HepG2 (cell line): ENCODE data around the gene HTRA1. TPM values are rescaled to one million over a fixed set of nuclear protein-coding genes. Genes with fewer than 3 reads are reported as not detected.

Experiments used
- ATAC-seq: fragments of 200-7000 bp; cut with Tn5 transposase; 3 replicates; pipeline ENCODE4 v1.9.1; 2020; ENCODE audit warnings: mild to moderate bottlenecking, moderate library complexity
- BruUV-seq: library from RNA; stranded (reverse); fragments of 400-500 nt; replicated peaks from 2 replicates; lab custom pipeline; 2021; lab: Mats Ljungman, UMichigan
- CTCF ChIA-PET: fragments of 300-600 bp; formaldehyde crosslinking; extraction: SDS; loops from one replicate; lab custom pipeline; 2021; ENCODE audit warnings: low total read pairs, inconsistent platforms, low intra/inter-chr PET ratio; lab: Yijun Ruan, JAX
- POLR2A ChIA-PET: fragments of 350-600 bp; sonication (Branson Sonifier 250); formaldehyde crosslinking; loops from one replicate; lab custom pipeline; 2020; ENCODE audit warnings: antibody characterized with exemption, inconsistent platforms; lab: Yijun Ruan, JAX
- DNase-seq: peaks from one replicate; pipeline ENCODE4 v3.0.0-alpha.2; 2015; ENCODE audit warnings: low spot score
- FAIRE-seq: peaks from 3 replicates; lab custom pipeline; 2011; peaks lifted over from hg19 to GRCh38; lab: Jason Lieb, UNC
- H2AFZ ChIP-seq: one replicate; pipeline ENCODE4 v1.6.1; 2011; ENCODE audit warnings: low read length, inconsistent platforms
- H3K27ac ChIP-seq: fragments of 300-600 bp; 3 replicates; pipeline ENCODE4 v1.8.0; 2011; ENCODE audit warnings: mixed run types, mild to moderate bottlenecking, mixed read lengths, low read length, inconsistent platforms; ENCODE audit not compliant: insufficient read depth; ENCODE audit errors: extremely low read length
- H3K27me3 ChIP-seq, 2 experiments: fragments of 200-600 bp in 1 of 2; 2 replicates in 1 of 2; 3 replicates in 1 of 2; pipeline versions ENCODE4 v1.6.0 to v1.8.0; 2011; ENCODE audit warnings: low read length in 2 of 2, mild to moderate bottlenecking in 2 of 2, moderate library complexity in 2 of 2, inconsistent platforms in 1 of 2; ENCODE audit not compliant: insufficient read depth in 2 of 2, control insufficient read depth in 1 of 2
- H3K36me3 ChIP-seq, 2 experiments: fragments of 200-600 bp in 1 of 2; replicated peaks in 1 of 2; 2 replicates in 1 of 2; 3 replicates in 1 of 2; pipeline versions ENCODE4 v1.5.1 to v1.8.0; 2011; ENCODE audit warnings: low read length in 2 of 2, inconsistent platforms in 1 of 2; ENCODE audit not compliant: insufficient read depth in 2 of 2, control insufficient read depth in 1 of 2
- H3K4me1 ChIP-seq: 2 replicates; pipeline ENCODE4 v1.5.1; 2012; ENCODE audit warnings: low read length, inconsistent platforms; ENCODE audit not compliant: insufficient read depth
- H3K4me2 ChIP-seq: 2 replicates; pipeline ENCODE4 v1.6.0; 2011; ENCODE audit warnings: low read depth, low read length, inconsistent platforms
- H3K4me3 ChIP-seq, 3 experiments: fragments of 200-600 bp in 1 of 3; sonication (generic), shearing (Covaris generic) in 1 of 3; replicated peaks in 1 of 3; 2 replicates each; pipeline ENCODE4 v1.5.1; 2011 to 2016; ENCODE audit warnings: low read length in 3 of 3, inconsistent platforms in 2 of 3, low read depth in 2 of 3, mild to moderate bottlenecking in 2 of 3, control low read depth in 1 of 3, mixed read lengths in 1 of 3; ENCODE audit not compliant: insufficient read depth in 1 of 3
- H3K79me2 ChIP-seq: one replicate; pipeline ENCODE4 v1.6.1; 2011; ENCODE audit warnings: low read length, inconsistent platforms; ENCODE audit not compliant: insufficient read depth
- H3K9ac ChIP-seq: 2 replicates; pipeline ENCODE4 v1.6.0; 2011; ENCODE audit warnings: mild to moderate bottlenecking, low read depth, low read length, inconsistent platforms; ENCODE audit not compliant: insufficient read depth
- H3K9me3 ChIP-seq: 2 replicates; pipeline ENCODE4 v1.5.1; 2012; ENCODE audit warnings: mild to moderate bottlenecking, low read length
- H4K20me1 ChIP-seq: 2 replicates; pipeline ENCODE4 v1.6.0; 2011; ENCODE audit warnings: inconsistent platforms, mild to moderate bottlenecking, low read length, moderate library complexity; ENCODE audit not compliant: insufficient read depth
- ELF1 ChIP-seq: sonication (generic); formaldehyde crosslinking; IDR thresholded peaks from 2 replicates; pipeline ENCODE4 v1.4.0; 2020; ENCODE audit warnings: missing genetic modification reagents
- HNRNPH1 ChIP-seq: fragments of 200-400 bp; formaldehyde crosslinking; optimal IDR thresholded peaks from 2 replicates; pipeline ENCODE3; 2017; ENCODE audit warnings: mild to moderate bottlenecking, low read depth, low read length
- MNT ChIP-seq: fragments of 450-650 bp; IDR thresholded peaks from 2 replicates; pipeline ENCODE4 v1.6.1; 2016
- PHF5A ChIP-seq: IDR thresholded peaks from one replicate; pipeline ENCODE4 v1.6.1; 2018; ENCODE audit warnings: low read depth, missing genetic modification reagents; ENCODE audit not compliant: unreplicated experiment
- RNF219 ChIP-seq: sonication (generic); formaldehyde crosslinking; IDR thresholded peaks from 2 replicates; pipeline ENCODE4 v1.5.0; 2020; ENCODE audit warnings: mild to moderate bottlenecking, missing genetic modification reagents
- WGBS: methylation state at CpG from one replicate; pipeline ENCODE4 v1.1.6; 2017; ENCODE audit warnings: low lambda C conversion rate; 5-methylcytosine and 5-hydroxymethylcytosine counted together
- in situ Hi-C: cut with HindIII; loops from 2 replicates; pipeline ENCODE4 v1.10.0; 2017; ENCODE audit warnings: low pct_unique_long_range_greater_than_20kb; ENCODE audit not compliant: extremely low pct_ligation_motif_present
- intact Hi-C: fragments of 100-400 bp; cut with micrococcal nuclease; formaldehyde crosslinking; loops from one replicate; pipeline ENCODE4 v1.10.0; 2022; ENCODE audit not compliant: unreplicated experiment
- polyA plus RNA-seq, 8 experiments: library from polyadenylated mRNA; depleted of rRNA in 3 of 8; stranded (reverse) in 7 of 8; unstranded in 1 of 8; fragments of >200 nt; fragmentation: Illumina TruSeq in 4 of 8; extraction: Trizol in 4 of 8; gene quantifications; 2 replicates each; pipeline versions ENCODE4 v1.2.1 to v1.2.3, GENCODE V29; 2011 to 2016; ENCODE audit warnings: low read depth in 4 of 8, missing spikeins in 1 of 8, mixed read lengths in 1 of 8; ENCODE audit not compliant: insufficient read depth in 1 of 8
- total RNA-seq, 5 experiments: library from RNA; depleted of rRNA; stranded (reverse); fragments of >200 nt; fragmentation: Illumina TruSeq; extraction: Trizol; gene quantifications; 2 replicates each; pipeline ENCODE4 v1.2.3, GENCODE V29; 2016; ENCODE audit warnings: low read depth in 1 of 5
- TF ChIP-seq, protein P1 (sequence below): sonication (generic); formaldehyde crosslinking; IDR thresholded peaks from 2 replicates; pipeline ENCODE4 v1.9.0; 2021; ENCODE audit warnings: missing genetic modification reagents, borderline replicate concordance
- TF ChIP-seq, protein P2 (sequence below): sonication (generic); formaldehyde crosslinking; IDR thresholded peaks from 2 replicates; pipeline ENCODE4 v1.8.0; 2022; ENCODE audit warnings: missing genetic modification reagents, mild to moderate bottlenecking, borderline replicate concordance
- TF ChIP-seq, protein P3 (sequence below): sonication (generic); formaldehyde crosslinking; conservative IDR thresholded peaks from 2 replicates; pipeline ENCODE4 v1.8.0; 2022; ENCODE audit warnings: missing genetic modification reagents
- TF ChIP-seq, protein P4 (sequence below): sonication (generic); formaldehyde crosslinking; IDR thresholded peaks from 2 replicates; pipeline ENCODE4 v1.5.1; 2020; ENCODE audit warnings: missing genetic modification reagents, mild to moderate bottlenecking, borderline replicate concordance
- TF ChIP-seq, protein P5 (sequence below): sonication (generic); formaldehyde crosslinking; IDR thresholded peaks from 2 replicates; pipeline ENCODE4 v1.4.0; 2020; ENCODE audit warnings: missing genetic modification reagents

HTRA1 gene
- total and polyA plus RNA-seq, 2 of the 13 experiments (the other 11 are each of a cell fraction or from before 2014, with no cell fraction given), result 0.11 to 0.40 TPM

- TF ChIP-seq, protein P1, sequence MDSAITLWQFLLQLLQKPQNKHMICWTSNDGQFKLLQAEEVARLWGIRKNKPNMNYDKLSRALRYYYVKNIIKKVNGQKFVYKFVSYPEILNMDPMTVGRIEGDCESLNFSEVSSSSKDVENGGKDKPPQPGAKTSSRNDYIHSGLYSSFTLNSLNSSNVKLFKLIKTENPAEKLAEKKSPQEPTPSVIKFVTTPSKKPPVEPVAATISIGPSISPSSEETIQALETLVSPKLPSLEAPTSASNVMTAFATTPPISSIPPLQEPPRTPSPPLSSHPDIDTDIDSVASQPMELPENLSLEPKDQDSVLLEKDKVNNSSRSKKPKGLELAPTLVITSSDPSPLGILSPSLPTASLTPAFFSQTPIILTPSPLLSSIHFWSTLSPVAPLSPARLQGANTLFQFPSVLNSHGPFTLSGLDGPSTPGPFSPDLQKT (CRISPR knock-in tag), result no peak
- no peak for TF ChIP-seq PHF5A
- no peak for TF ChIP-seq HNRNPH1
- TF ChIP-seq RNF219, result no peak
- TF ChIP-seq, all 625 proteins: peak for 0
These were observed 3.4 kb upstream of the HTRA1 start (continued) for GRCh38 chr10:122457934-122458333.

DNA sequence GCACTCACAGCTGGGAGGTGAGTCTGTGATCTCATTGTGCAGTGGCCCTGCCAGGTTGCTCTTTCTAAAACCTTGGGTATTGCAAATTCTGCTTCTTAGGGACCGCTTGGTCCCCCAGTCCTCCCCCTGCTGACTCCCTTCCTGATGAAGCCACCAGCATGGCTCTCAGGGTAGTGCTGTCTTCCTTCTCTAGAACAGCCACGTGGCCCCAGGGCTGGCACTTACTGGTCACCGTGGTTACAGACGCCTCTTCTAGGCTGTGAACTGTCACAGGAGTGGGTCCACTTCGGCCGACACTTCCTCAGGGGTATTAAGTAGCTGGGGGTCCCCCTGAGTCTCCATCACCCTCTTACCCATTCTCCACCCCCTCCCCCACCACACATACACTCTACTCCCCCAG lies 2.7 kb upstream of the HTRA1 start:
- Histone ChIP-seq H3K4me2 (no peak overlapping the region), H3K27me3 (peaks cover 6 to 72% of the 10 kb centered on the region in 2 experiments), H3K79me2 (no peaks in the 10 kb centered on the region), H3K36me3 (no peaks in the 10 kb centered on the region), H3K9me3 (no peaks in the 10 kb centered on the region), H4K20me1 (no peaks in the 10 kb centered on the region), H2AFZ (no peak overlapping the region), H3K27ac (no peak overlapping the region), H3K9ac (no peak overlapping the region), H3K4me3 (no peak overlapping the region), H3K4me1 (peaks cover 12% of the 10 kb centered on the region; the same call in 1 of the 2 replicates)
- no TSS peak for BruUV-seq
- no peak for ATAC-seq
- in situ Hi-C loops (no loop called here), intact Hi-C loops (no loop called here)
- no peak for DNase-seq
- ChIA-PET CTCF (no interaction called here), POLR2A (no interaction called here)
- WGBS, result 27% methylated on average over 6 of the region's 6 CpGs
- no peak for FAIRE-seq
- TF ChIP-seq MNT (0 out of 2 replicates have a peak, but pooled peaks have one; percentile 17), ELF1 (CRISPR knock-in tag) (no peak)
- TF ChIP-seq, protein P2, sequence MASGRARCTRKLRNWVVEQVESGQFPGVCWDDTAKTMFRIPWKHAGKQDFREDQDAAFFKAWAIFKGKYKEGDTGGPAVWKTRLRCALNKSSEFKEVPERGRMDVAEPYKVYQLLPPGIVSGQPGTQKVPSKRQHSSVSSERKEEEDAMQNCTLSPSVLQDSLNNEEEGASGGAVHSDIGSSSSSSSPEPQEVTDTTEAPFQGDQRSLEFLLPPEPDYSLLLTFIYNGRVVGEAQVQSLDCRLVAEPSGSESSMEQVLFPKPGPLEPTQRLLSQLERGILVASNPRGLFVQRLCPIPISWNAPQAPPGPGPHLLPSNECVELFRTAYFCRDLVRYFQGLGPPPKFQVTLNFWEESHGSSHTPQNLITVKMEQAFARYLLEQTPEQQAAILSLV (CRISPR knock-in tag), result no peak
- TF ChIP-seq, protein P3, sequence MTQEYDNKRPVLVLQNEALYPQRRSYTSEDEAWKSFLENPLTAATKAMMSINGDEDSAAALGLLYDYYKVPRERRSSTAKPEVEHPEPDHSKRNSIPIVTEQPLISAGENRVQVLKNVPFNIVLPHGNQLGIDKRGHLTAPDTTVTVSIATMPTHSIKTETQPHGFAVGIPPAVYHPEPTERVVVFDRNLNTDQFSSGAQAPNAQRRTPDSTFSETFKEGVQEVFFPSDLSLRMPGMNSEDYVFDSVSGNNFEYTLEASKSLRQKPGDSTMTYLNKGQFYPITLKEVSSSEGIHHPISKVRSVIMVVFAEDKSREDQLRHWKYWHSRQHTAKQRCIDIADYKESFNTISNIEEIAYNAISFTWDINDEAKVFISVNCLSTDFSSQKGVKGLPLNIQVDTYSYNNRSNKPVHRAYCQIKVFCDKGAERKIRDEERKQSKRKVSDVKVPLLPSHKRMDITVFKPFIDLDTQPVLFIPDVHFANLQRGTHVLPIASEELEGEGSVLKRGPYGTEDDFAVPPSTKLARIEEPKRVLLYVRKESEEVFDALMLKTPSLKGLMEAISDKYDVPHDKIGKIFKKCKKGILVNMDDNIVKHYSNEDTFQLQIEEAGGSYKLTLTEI, result no peak
- TF ChIP-seq, protein P4, sequence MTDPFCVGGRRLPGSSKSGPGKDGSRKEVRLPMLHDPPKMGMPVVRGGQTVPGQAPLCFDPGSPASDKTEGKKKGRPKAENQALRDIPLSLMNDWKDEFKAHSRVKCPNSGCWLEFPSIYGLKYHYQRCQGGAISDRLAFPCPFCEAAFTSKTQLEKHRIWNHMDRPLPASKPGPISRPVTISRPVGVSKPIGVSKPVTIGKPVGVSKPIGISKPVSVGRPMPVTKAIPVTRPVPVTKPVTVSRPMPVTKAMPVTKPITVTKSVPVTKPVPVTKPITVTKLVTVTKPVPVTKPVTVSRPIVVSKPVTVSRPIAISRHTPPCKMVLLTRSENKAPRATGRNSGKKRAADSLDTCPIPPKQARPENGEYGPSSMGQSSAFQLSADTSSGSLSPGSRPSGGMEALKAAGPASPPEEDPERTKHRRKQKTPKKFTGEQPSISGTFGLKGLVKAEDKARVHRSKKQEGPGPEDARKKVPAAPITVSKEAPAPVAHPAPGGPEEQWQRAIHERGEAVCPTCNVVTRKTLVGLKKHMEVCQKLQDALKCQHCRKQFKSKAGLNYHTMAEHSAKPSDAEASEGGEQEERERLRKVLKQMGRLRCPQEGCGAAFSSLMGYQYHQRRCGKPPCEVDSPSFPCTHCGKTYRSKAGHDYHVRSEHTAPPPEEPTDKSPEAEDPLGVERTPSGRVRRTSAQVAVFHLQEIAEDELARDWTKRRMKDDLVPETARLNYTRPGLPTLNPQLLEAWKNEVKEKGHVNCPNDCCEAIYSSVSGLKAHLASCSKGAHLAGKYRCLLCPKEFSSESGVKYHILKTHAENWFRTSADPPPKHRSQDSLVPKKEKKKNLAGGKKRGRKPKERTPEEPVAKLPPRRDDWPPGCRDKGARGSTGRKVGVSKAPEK (CRISPR knock-in tag), result no peak
- TF ChIP-seq, protein P5, sequence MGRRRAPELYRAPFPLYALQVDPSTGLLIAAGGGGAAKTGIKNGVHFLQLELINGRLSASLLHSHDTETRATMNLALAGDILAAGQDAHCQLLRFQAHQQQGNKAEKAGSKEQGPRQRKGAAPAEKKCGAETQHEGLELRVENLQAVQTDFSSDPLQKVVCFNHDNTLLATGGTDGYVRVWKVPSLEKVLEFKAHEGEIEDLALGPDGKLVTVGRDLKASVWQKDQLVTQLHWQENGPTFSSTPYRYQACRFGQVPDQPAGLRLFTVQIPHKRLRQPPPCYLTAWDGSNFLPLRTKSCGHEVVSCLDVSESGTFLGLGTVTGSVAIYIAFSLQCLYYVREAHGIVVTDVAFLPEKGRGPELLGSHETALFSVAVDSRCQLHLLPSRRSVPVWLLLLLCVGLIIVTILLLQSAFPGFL (CRISPR knock-in tag), result no peak
